H1 (cell line): Measurements from ENCODE around the gene MARCHF10. TPM values are rescaled to one million over a fixed set of nuclear protein-coding genes. Genes with fewer than 3 reads are reported as not detected.

ENCODE experiments used
- CTCF ChIA-PET: fragments of 300-600 bp; sonication (Branson Sonifier 250); formaldehyde crosslinking; loops from one replicate; lab custom pipeline; 2021; ENCODE audit not compliant: partially characterized antibody; lab: Charles Lee
- POLR2A ChIA-PET: fragments of 300-600 bp; sonication (Branson Sonifier 250); formaldehyde crosslinking; loops from one replicate; lab custom pipeline; 2021; ENCODE audit warnings: inconsistent platforms; ENCODE audit not compliant: partially characterized antibody; lab: Charles Lee
- DNase-seq, 2 experiments: peaks; one replicate each; pipeline versions ENCODE4 v3.0.0 to v3.0.0-alpha.2; 2010 to 2022; ENCODE audit warnings: low spot score in 2 of 2, low read depth in 1 of 2, mixed read lengths in 1 of 2
- FAIRE-seq: peaks from 2 replicates; lab custom pipeline; 2011; peaks lifted over from hg19 to GRCh38; lab: Jason Lieb, UNC
- H2AFZ ChIP-seq: 2 replicates; pipeline ENCODE4 v1.8.1; 2012; ENCODE audit warnings: low read length, inconsistent platforms
- H2AK5ac ChIP-seq: 2 replicates; pipeline ENCODE4 v1.6.1; 2013; ENCODE audit warnings: low read depth, low read length
- H2BK120ac ChIP-seq: replicated peaks from 2 replicates; pipeline ENCODE3; 2013; ENCODE audit warnings: low read depth, low read length, inconsistent platforms
- H2BK12ac ChIP-seq: 2 replicates; pipeline ENCODE4 v1.6.1; 2013; ENCODE audit warnings: low read depth, low read length
- H2BK15ac ChIP-seq: 2 replicates; pipeline ENCODE4 v1.6.1; 2013; ENCODE audit warnings: low read length
- H2BK20ac ChIP-seq: 2 replicates; pipeline ENCODE4 v1.6.1; 2013; ENCODE audit warnings: low read length
- H2BK5ac ChIP-seq: 2 replicates; pipeline ENCODE4 v1.6.1; 2013; ENCODE audit warnings: low read depth, low read length
- H3K14ac ChIP-seq: 2 replicates; pipeline ENCODE4 v1.6.1; 2013; ENCODE audit warnings: inconsistent platforms; ENCODE audit not compliant: insufficient read length
- H3K18ac ChIP-seq: 2 replicates; pipeline ENCODE4 v1.6.1; 2013; ENCODE audit warnings: low read length; ENCODE audit errors: extremely low read depth
- H3K23ac ChIP-seq: 2 replicates; pipeline ENCODE4 v1.6.1; 2013; ENCODE audit warnings: inconsistent platforms; ENCODE audit not compliant: insufficient read length
- H3K23me2 ChIP-seq: 2 replicates; pipeline ENCODE4 v1.6.1; 2013; ENCODE audit warnings: low read depth, low read length
- H3K27ac ChIP-seq: 2 replicates; pipeline ENCODE4 v1.6.1; 2011; ENCODE audit warnings: low read depth, low read length, inconsistent platforms
- H3K27me3 ChIP-seq, 4 experiments: replicated peaks in 1 of 4; 1 replicate in 1 of 4; 2 replicates in 3 of 4; pipeline versions ENCODE4 v1.6.1 to v1.8.1; 2011 to 2013; ENCODE audit warnings: low read length in 3 of 4, mild to moderate bottlenecking in 3 of 4, inconsistent platforms in 2 of 4, mixed read lengths in 2 of 4, moderate library complexity in 1 of 4; ENCODE audit not compliant: control insufficient read depth in 3 of 4, insufficient read depth in 3 of 4; ENCODE audit errors: extremely low read depth in 1 of 4
- H3K36me3 ChIP-seq, 4 experiments: 2 replicates each; pipeline versions ENCODE4 v1.6.1 to v1.8.1; 2011 to 2013; ENCODE audit warnings: mild to moderate bottlenecking in 4 of 4, low read length in 3 of 4, moderate library complexity in 2 of 4, control low read depth in 1 of 4, inconsistent platforms in 1 of 4; ENCODE audit not compliant: insufficient read depth in 4 of 4, control insufficient read depth in 2 of 4
- H3K4ac ChIP-seq: replicated peaks from 2 replicates; pipeline ENCODE3; 2013; ENCODE audit warnings: low read length, low read depth, mixed read lengths, inconsistent platforms; ENCODE audit not compliant: insufficient read length
- H3K4me1 ChIP-seq, 4 experiments: replicated peaks in 1 of 4; 1 replicate in 1 of 4; 2 replicates in 3 of 4; pipeline versions ENCODE4 v1.6.1 to v1.8.1; 2011 to 2013; ENCODE audit warnings: low read length in 3 of 4, inconsistent platforms in 2 of 4, mixed read lengths in 1 of 4; ENCODE audit not compliant: insufficient read depth in 4 of 4, control insufficient read depth in 3 of 4
- H3K4me2 ChIP-seq, 2 experiments: 2 replicates each; pipeline versions ENCODE4 v1.6.1 to v1.8.1; 2011 to 2013; ENCODE audit warnings: low read depth in 2 of 2, low read length in 2 of 2, control low read depth in 1 of 2, inconsistent platforms in 1 of 2, mild to moderate bottlenecking in 1 of 2; ENCODE audit not compliant: insufficient read depth in 1 of 2
- H3K4me3 ChIP-seq, 4 experiments: fragments of 200-600, 300-600 bp in 1 of 4; sonication (generic), shearing (Covaris generic), sonication (Bioruptor Twin) in 1 of 4; 2 replicates each; pipeline versions ENCODE4 v1.5.1 to v1.8.1; 2011 to 2016; ENCODE audit warnings: low read length in 4 of 4, low read depth in 3 of 4, control low read depth in 2 of 4, inconsistent platforms in 2 of 4, mild to moderate bottlenecking in 2 of 4, mixed read lengths in 1 of 4, moderate library complexity in 1 of 4; ENCODE audit not compliant: insufficient read depth in 2 of 4; ENCODE audit errors: extremely low read depth in 1 of 4
- H3K56ac ChIP-seq: replicated peaks from 2 replicates; pipeline ENCODE3; 2013; ENCODE audit warnings: low read depth, mild to moderate bottlenecking, mixed read lengths, low read length, inconsistent platforms; ENCODE audit not compliant: insufficient read length
- H3K79me1 ChIP-seq: 2 replicates; pipeline ENCODE4 v1.6.1; 2013; ENCODE audit warnings: low read depth, low read length, control low read depth
- H3K79me2 ChIP-seq, 2 experiments: 2 replicates each; pipeline versions ENCODE4 v1.6.1 to v1.8.1; 2012 to 2013; ENCODE audit warnings: low read length in 2 of 2, mild to moderate bottlenecking in 2 of 2, inconsistent platforms in 1 of 2; ENCODE audit not compliant: insufficient read depth in 2 of 2, control insufficient read depth in 1 of 2
- H3K9ac ChIP-seq, 4 experiments: replicated peaks in 1 of 4; 1 replicate in 1 of 4; 2 replicates in 3 of 4; pipeline versions ENCODE4 v1.6.1 to v1.8.1; 2011 to 2013; ENCODE audit warnings: low read depth in 3 of 4, low read length in 3 of 4, control low read depth in 2 of 4, mild to moderate bottlenecking in 2 of 4, moderate library complexity in 2 of 4, inconsistent platforms in 1 of 4; ENCODE audit errors: extremely low read depth in 1 of 4
- H3K9me3 ChIP-seq, 2 experiments: 2 replicates each; pipeline versions ENCODE4 v1.6.1 to v1.8.1; 2012 to 2013; ENCODE audit warnings: mild to moderate bottlenecking in 2 of 2, moderate library complexity in 2 of 2, control low read depth in 1 of 2, inconsistent platforms in 1 of 2, low read depth in 1 of 2, low read length in 1 of 2, mixed read lengths in 1 of 2; ENCODE audit not compliant: insufficient read depth in 2 of 2
- H4K20me1 ChIP-seq, 2 experiments: replicated peaks in 1 of 2; 2 replicates each; pipeline versions ENCODE3 to v1.8.1; 2011 to 2013; ENCODE audit warnings: inconsistent platforms in 2 of 2, low read length in 2 of 2, mild to moderate bottlenecking in 1 of 2; ENCODE audit not compliant: insufficient read depth in 2 of 2, control insufficient read depth in 1 of 2
- H4K5ac ChIP-seq: 2 replicates; pipeline ENCODE4 v1.6.1; 2013; ENCODE audit warnings: low read length, low read depth, mixed read lengths, inconsistent platforms; ENCODE audit not compliant: insufficient read length
- H4K8ac ChIP-seq: 2 replicates; pipeline ENCODE4 v1.8.0; 2013; ENCODE audit warnings: mild to moderate bottlenecking, moderate library complexity, low read length, inconsistent platforms; ENCODE audit not compliant: insufficient read depth; ENCODE audit errors: extremely low read depth
- H4K91ac ChIP-seq: replicated peaks from 2 replicates; pipeline ENCODE3; 2013; ENCODE audit warnings: low read length, mixed read lengths, inconsistent platforms; ENCODE audit not compliant: insufficient read length
- BRCA1 ChIP-seq: IDR thresholded peaks from 2 replicates; pipeline ENCODE4 v1.6.1; 2012; ENCODE audit warnings: low read depth, low read length, improper control_type of control experiment
- CTBP2 ChIP-seq: IDR thresholded peaks from 2 replicates; pipeline ENCODE4 v1.7.0; 2011; ENCODE audit warnings: borderline replicate concordance, mild to moderate bottlenecking, moderate library complexity, mixed read lengths, low read length; ENCODE audit not compliant: insufficient read depth, insufficient read length
- SIN3A ChIP-seq, 2 experiments: IDR thresholded peaks in 1 of 2; conservative IDR thresholded peaks in 1 of 2; 2 replicates each; pipeline ENCODE4 v1.6.1; 2011 to 2012; ENCODE audit warnings: low read length in 2 of 2, improper control_type of control experiment in 1 of 2, low read depth in 1 of 2, mild to moderate bottlenecking in 1 of 2
- WGBS, 2 experiments: shearing (Covaris generic) in 1 of 2; methylation state at CpG; one replicate each; pipeline versions ENCODE4 v1.1.6 to v1.1.7; 2013 to 2015; ENCODE audit warnings: low lambda C conversion rate in 2 of 2, mixed read lengths in 2 of 2, inconsistent platforms in 1 of 2, low coverage in 1 of 2, missing lambda C conversion rate in 1 of 2; ENCODE audit not compliant: insufficient replicate concordance in 2 of 2, insufficient coverage in 1 of 2, insufficient read length in 1 of 2; ENCODE audit errors: extremely low coverage in 1 of 2, missing lambda C conversion rate in 1 of 2; 5-methylcytosine and 5-hydroxymethylcytosine counted together
- polyA plus RNA-seq, 7 experiments: library from polyadenylated mRNA; depleted of rRNA in 3 of 7; stranded (reverse) in 5 of 7; unstranded in 2 of 7; fragments of >200 nt in 5 of 7; fragments of 200-250 nt in 2 of 7; gene quantifications; 1 replicate in 5 of 7; 2 replicates in 1 of 7; 4 replicates in 1 of 7; pipeline versions ENCODE4 v1.2.1 to v1.2.3, GENCODE V29; 2011 to 2013; ENCODE audit warnings: missing spikeins in 2 of 7, mixed read lengths in 2 of 7
- total RNA-seq: library from RNA; stranded (reverse); fragmentation: NEBNext Ultra II Directional; extraction: Animal tissue kit (Norgen Biotek cat#: 25700); gene quantifications from 2 replicates; pipeline ENCODE4 v1.2.1, GENCODE V29; 2021

Gene MARCHF10
- total and polyA plus RNA-seq, 2 of the 8 experiments (the other 6 are each of a cell fraction or from before 2014, with no cell fraction given) = 0.48 to 0.73 TPM

GRCh38 chr17:62738281-62738680, 69.8 kb downstream of the MARCHF10 start:
- no peaks in the 10 kb centered on the region; the same call in 1 of the 2 replicates for H3K23me2 ChIP-seq
- H3K9me3 ChIP-seq = no peaks in the 10 kb centered on the region
- H3K4me1 ChIP-seq = peaks cover 5 to 14% (median 8%) of the 10 kb centered on the region in 4 experiments
- POLR2A ChIA-PET = no interaction called here
- H2BK20ac ChIP-seq = 0 out of 2 replicates have a peak overlapping the region, but pooled peaks have one; percentile 7
- FAIRE-seq (no peak), DNase-seq (no peak)
- H3K79me1 ChIP-seq = no peaks in the 10 kb centered on the region
- no peak overlapping the region for H3K23ac ChIP-seq
- no peak overlapping the region for H3K14ac ChIP-seq
- no peaks in the 10 kb centered on the region for H3K27me3 ChIP-seq
- H2AFZ ChIP-seq = no peak overlapping the region
- 92% methylated on average over 9 of the region's 9 CpGs; no CpG with 5 or more reads in 1 of the 2 experiments for WGBS, 2 experiments
- no peaks in the 10 kb centered on the region for H3K36me3 ChIP-seq
- no peak overlapping the region for H3K27ac ChIP-seq
- CTCF ChIA-PET = interaction anchor here (0.9 to 1.6 kb wide), 3 partner anchors 11 to 21 kb away, joined by 3 to 4 read pairs (median 4); no protein-coding TSS in a partner anchor
- no peak overlapping the region for H3K56ac ChIP-seq
- H3K9ac ChIP-seq = no peak overlapping the region
- no peak overlapping the region for H3K4me2 ChIP-seq
- no peaks in the 10 kb centered on the region for H4K20me1 ChIP-seq
- H2BK12ac ChIP-seq = no peak overlapping the region
- no peak overlapping the region for H2BK120ac ChIP-seq
- H4K91ac ChIP-seq = no peak overlapping the region
- no peak overlapping the region for H3K4me3 ChIP-seq
- no peak overlapping the region for H4K8ac ChIP-seq
- no peak overlapping the region for H2BK5ac ChIP-seq
- no peaks in the 10 kb centered on the region for H3K79me2 ChIP-seq
- no peak overlapping the region for H4K5ac ChIP-seq
- no peak overlapping the region; the same call in 1 of the 2 replicates for H3K18ac ChIP-seq
- H2AK5ac ChIP-seq = no peak overlapping the region
- H3K4ac ChIP-seq = no peak overlapping the region
- no peak overlapping the region for H2BK15ac ChIP-seq
- no peak for TF ChIP-seq CTBP2
- TF ChIP-seq BRCA1 = no peak
- TF ChIP-seq SIN3A (conservative IDR thresholded peaks at IDR 0.05 in 1 of 2, IDR thresholded peaks at IDR 0.05 in 1 of 2; ENCODE audit: low read depth in 1 of 2, low read length in 2 of 2) = no peak
